Measurements from ENCODE around the gene LY6G5B.

GRCh38 chr6:31715022-31715958 is 45.5 kb downstream of the LY6G5B start, which contains the start of gene LY6G6D:
- TF ChIP-seq, protein P1, sequence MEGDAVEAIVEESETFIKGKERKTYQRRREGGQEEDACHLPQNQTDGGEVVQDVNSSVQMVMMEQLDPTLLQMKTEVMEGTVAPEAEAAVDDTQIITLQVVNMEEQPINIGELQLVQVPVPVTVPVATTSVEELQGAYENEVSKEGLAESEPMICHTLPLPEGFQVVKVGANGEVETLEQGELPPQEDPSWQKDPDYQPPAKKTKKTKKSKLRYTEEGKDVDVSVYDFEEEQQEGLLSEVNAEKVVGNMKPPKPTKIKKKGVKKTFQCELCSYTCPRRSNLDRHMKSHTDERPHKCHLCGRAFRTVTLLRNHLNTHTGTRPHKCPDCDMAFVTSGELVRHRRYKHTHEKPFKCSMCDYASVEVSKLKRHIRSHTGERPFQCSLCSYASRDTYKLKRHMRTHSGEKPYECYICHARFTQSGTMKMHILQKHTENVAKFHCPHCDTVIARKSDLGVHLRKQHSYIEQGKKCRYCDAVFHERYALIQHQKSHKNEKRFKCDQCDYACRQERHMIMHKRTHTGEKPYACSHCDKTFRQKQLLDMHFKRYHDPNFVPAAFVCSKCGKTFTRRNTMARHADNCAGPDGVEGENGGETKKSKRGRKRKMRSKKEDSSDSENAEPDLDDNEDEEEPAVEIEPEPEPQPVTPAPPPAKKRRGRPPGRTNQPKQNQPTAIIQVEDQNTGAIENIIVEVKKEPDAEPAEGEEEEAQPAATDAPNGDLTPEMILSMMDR (IDR thresholded peaks at IDR 0.05): no peak
- TF ChIP-seq EP300 (IDR thresholded peaks at IDR 0.05): no peak

Measured in upper lobe of left lung (tissue), 4 donors.